ENCODE data around the gene DDX39A. TPM values are rescaled to one million over a fixed set of nuclear protein-coding genes. Genes with fewer than 3 reads are reported as not detected.

The DDX39A gene
- polyA plus RNA-seq, 1 experiment, result 25.7 TPM

- ChIA-PET CTCF (no interaction called here), POLR2A (no interaction called here)
- TF ChIP-seq CTCF (IDR thresholded peaks at IDR 0.05; ENCODE audit: low read depth, low read length), result no peak
- H3K27me3 ChIP-seq (ENCODE audit: control insufficient read depth, insufficient read depth, low read length), result no peaks in the 10 kb centered on the region
- H3K27ac ChIP-seq (ENCODE audit: low read depth, low read length), result no peak overlapping the region
- no peak for DNase-seq (ENCODE audit: low read depth, low spot score)
- no peaks in the 10 kb centered on the region; the same call in 1 of the 2 replicates for H3K9me3 ChIP-seq (ENCODE audit: control insufficient read depth, insufficient read depth, low read length)
- no peak overlapping the region for H3K4me3 ChIP-seq (ENCODE audit: low read depth, low read length)
Observed at GRCh38 chr19:14441041-14441938, 22.1 kb upstream of the DDX39A start.

- TF ChIP-seq CTCF (IDR thresholded peaks at IDR 0.05; ENCODE audit: low read depth, low read length), result no peak
- ChIA-PET POLR2A (no interaction called here), CTCF (no interaction called here)
Observed at GRCh38 chr19:14440049-14440448, 20.9 kb upstream of the DDX39A start.

GRCh38 chr19:14439014-14439413 lies 19.9 kb upstream of the DDX39A start:
- Histone ChIP-seq H3K27ac (ENCODE audit: low read depth, low read length) (no peak overlapping the region), H3K9me3 (ENCODE audit: control insufficient read depth, insufficient read depth, low read length) (no peaks in the 10 kb centered on the region; the same call in 1 of the 2 replicates), H3K27me3 (ENCODE audit: control insufficient read depth, insufficient read depth, low read length) (no peaks in the 10 kb centered on the region), H3K4me3 (ENCODE audit: low read depth, low read length) (no peak overlapping the region)
- no peak for TF ChIP-seq CTCF (IDR thresholded peaks at IDR 0.05; ENCODE audit: low read depth, low read length)
- ChIA-PET POLR2A (no interaction called here), CTCF (interaction anchor here (0.5 to 0.6 kb wide), 2 partner anchors 41 to 48 kb away, joined by 3 to 6 read pairs; no protein-coding TSS in a partner anchor)
- no peak for DNase-seq (ENCODE audit: low read depth, low spot score)

More at GRCh38 chr19:14440049-14440448, 20.9 kb upstream of the DDX39A start:
- no peaks in the 10 kb centered on the region; the same call in 1 of the 2 replicates for H3K9me3 ChIP-seq (ENCODE audit: control insufficient read depth, insufficient read depth, low read length)
- no peak for DNase-seq (ENCODE audit: low read depth, low spot score)
- no peak overlapping the region for H3K27ac ChIP-seq (ENCODE audit: low read depth, low read length)
- H3K4me3 ChIP-seq (ENCODE audit: low read depth, low read length), result no peak overlapping the region
- H3K27me3 ChIP-seq (ENCODE audit: control insufficient read depth, insufficient read depth, low read length), result no peaks in the 10 kb centered on the region

- TF ChIP-seq CTCF (IDR thresholded peaks at IDR 0.05; ENCODE audit: low read depth, low read length), result no peak
- no peak for DNase-seq (ENCODE audit: low read depth, low spot score)
- ChIA-PET POLR2A (no interaction called here), CTCF (interaction anchor here (0.5 kb wide), 1 partner anchor 47 kb away, joined by 5 read pairs; no protein-coding TSS in a partner anchor)
- no peak overlapping the region for H3K4me3 ChIP-seq (ENCODE audit: low read depth, low read length)
- no peaks in the 10 kb centered on the region; the same call in 1 of the 2 replicates for H3K9me3 ChIP-seq (ENCODE audit: control insufficient read depth, insufficient read depth, low read length)
- H3K27me3 ChIP-seq (ENCODE audit: control insufficient read depth, insufficient read depth, low read length), result no peaks in the 10 kb centered on the region
- H3K27ac ChIP-seq (ENCODE audit: low read depth, low read length), result no peak overlapping the region
Observed at GRCh38 chr19:14437578-14438140, 18.5 kb upstream of the DDX39A start.
